ENCODE measurements around the gene TDRD3. TPM values are rescaled to one million over a fixed set of nuclear protein-coding genes. Genes with fewer than 3 reads are reported as not detected.
A peak's percentile ranks its signal among the peaks of the same experiment; 100 is the strongest.

TDRD3 gene
- total RNA-seq, 1 experiment from 2014 or later: 17.3 TPM

- Histone ChIP-seq H3K27ac (no peak overlapping the region), H4K20me1 (ENCODE audit: insufficient read depth) (no peaks in the 10 kb centered on the region), H3K4me3 (no peak overlapping the region), H3K4me1 (replicated peaks; ENCODE audit: insufficient read depth) (no peaks in the 10 kb centered on the region), H3K27me3 (ENCODE audit: insufficient read depth, low read depth) (no peaks in the 10 kb centered on the region), H2AFZ (no peak overlapping the region), H3K79me2 (ENCODE audit: low read depth) (no peaks in the 10 kb centered on the region), H3K4me2 (no peak overlapping the region), H3K36me3 (ENCODE audit: low read depth) (no peaks in the 10 kb centered on the region), H3K9me2 (ENCODE audit: insufficient read depth) (no peaks in the 10 kb centered on the region), H3K9me3 (ENCODE audit: insufficient read depth, low read depth) (no peaks in the 10 kb centered on the region), H3F3A (ENCODE audit: insufficient read depth, low read depth) (no peaks in the 10 kb centered on the region)
- TF ChIP-seq EZH2 (IDR thresholded peaks at IDR 0.05; ENCODE audit: low read depth) (no peak), CTCF (conservative IDR thresholded peaks at IDR 0.05) (no peak)
- intact Hi-C loops (cut with micrococcal nuclease; ENCODE audit: unreplicated experiment): no loop called here
- BruUV-seq (replicated peaks): no TSS peak
- POLR2A ChIA-PET (ENCODE audit: unreplicated experiment): interaction anchor here (0.9 kb wide), 1 partner anchor 15 kb away, joined by 6 read pairs; no protein-coding TSS in a partner anchor
- DNase-seq: no peak
- CTCF ChIA-PET: no interaction called here
Measured at GRCh38 chr13:60427285-60427684, 30.3 kb downstream of the TDRD3 start.

- no peak overlapping the region for H3K4me3 ChIP-seq
- intact Hi-C loops (cut with micrococcal nuclease; ENCODE audit: unreplicated experiment): loop anchor here (2.0 to 10.0 kb wide), 2 partner anchors 92 to 746 kb away; no protein-coding TSS in a partner anchor
- H4K20me1 ChIP-seq (ENCODE audit: insufficient read depth): no peaks in the 10 kb centered on the region
- no peak for TF ChIP-seq EZH2 (IDR thresholded peaks at IDR 0.05; ENCODE audit: low read depth)
- TF ChIP-seq CTCF (conservative IDR thresholded peaks at IDR 0.05): peak; percentile 89
- no peaks in the 10 kb centered on the region for H3K79me2 ChIP-seq (ENCODE audit: low read depth)
- no peak overlapping the region for H3K4me2 ChIP-seq
- H2AFZ ChIP-seq: no peak overlapping the region
- H3K4me1 ChIP-seq (replicated peaks; ENCODE audit: insufficient read depth): no peaks in the 10 kb centered on the region
- no peaks in the 10 kb centered on the region for H3K9me3 ChIP-seq (ENCODE audit: insufficient read depth, low read depth)
- no peaks in the 10 kb centered on the region for H3K36me3 ChIP-seq (ENCODE audit: low read depth)
- DNase-seq: peak in 1 of 2 experiments; percentile 63
- ChIA-PET CTCF (no interaction called here), POLR2A (ENCODE audit: unreplicated experiment) (interaction anchor here (0.5 kb wide), 1 partner anchor 822 kb away, joined by 6 read pairs; no protein-coding TSS in a partner anchor)
- H3K27ac ChIP-seq: no peak overlapping the region
- no peaks in the 10 kb centered on the region for H3K27me3 ChIP-seq (ENCODE audit: insufficient read depth, low read depth)
- no peaks in the 10 kb centered on the region for H3F3A ChIP-seq (ENCODE audit: insufficient read depth, low read depth)
- H3K9me2 ChIP-seq (ENCODE audit: insufficient read depth): no peaks in the 10 kb centered on the region
- no TSS peak for BruUV-seq (replicated peaks)
Measured at GRCh38 chr13:60431108-60431700, 34.2 kb downstream of the TDRD3 start.

GRCh38 chr13:60433505-60433904, 36.5 kb downstream of the TDRD3 start:
- CTCF ChIA-PET: no interaction called here
- Histone ChIP-seq H3K4me2 (no peak overlapping the region), H3K9me2 (ENCODE audit: insufficient read depth) (no peaks in the 10 kb centered on the region), H3K79me2 (ENCODE audit: low read depth) (no peaks in the 10 kb centered on the region), H3K4me1 (replicated peaks; ENCODE audit: insufficient read depth) (no peaks in the 10 kb centered on the region), H3K4me3 (no peak overlapping the region), H3K27me3 (ENCODE audit: insufficient read depth, low read depth) (no peaks in the 10 kb centered on the region), H4K20me1 (ENCODE audit: insufficient read depth) (no peaks in the 10 kb centered on the region), H3K27ac (no peak overlapping the region), H2AFZ (no peak overlapping the region), H3F3A (ENCODE audit: insufficient read depth, low read depth) (no peaks in the 10 kb centered on the region), H3K36me3 (ENCODE audit: low read depth) (no peaks in the 10 kb centered on the region), H3K9me3 (ENCODE audit: insufficient read depth, low read depth) (no peaks in the 10 kb centered on the region)
- BruUV-seq (replicated peaks): no TSS peak
- intact Hi-C loops (cut with micrococcal nuclease; ENCODE audit: unreplicated experiment): loop anchor here (10.0 kb wide), 1 partner anchor 749 kb away; no protein-coding TSS in a partner anchor
- POLR2A ChIA-PET (ENCODE audit: unreplicated experiment): no interaction called here
- no peak for DNase-seq
- TF ChIP-seq EZH2 (IDR thresholded peaks at IDR 0.05; ENCODE audit: low read depth) (no peak), CTCF (conservative IDR thresholded peaks at IDR 0.05) (no peak)
